HG02623 (cell line): ENCODE results near the gene FAM169A.
"Not testable (repeated sequence)": the region's sequence is repeated elsewhere in the genome, so short reads cannot be mapped to it uniquely, and the experiment has no call there.

ENCODE experiments used
- ATAC-seq: cut with Tn5 transposase; IDR thresholded peaks from one replicate; pipeline ENCODE4 v1.9.1; 2021; ENCODE audit warnings: moderate library complexity; ENCODE audit not compliant: unreplicated experiment

The FAM169A gene

GRCh38 chr5:74865804-74866595 is at the start of gene FAM169A:
FAM169A (minus strand) TSS chr5:74866387; CDS start chr5:74841676, 24,711 bp downstream.
- peak; percentile 47 for ATAC-seq

GRCh38 chr5:74915488-74915887 is 49.3 kb upstream of the FAM169A start:
- ATAC-seq: no peak

- not testable (repeated sequence) for ATAC-seq
These were observed 45.2 kb upstream of the FAM169A start for GRCh38 chr5:74911421-74911820.

- not testable (repeated sequence) for ATAC-seq
These were observed 43.7 kb upstream of the FAM169A start for GRCh38 chr5:74909888-74910287.

- ATAC-seq: not testable (repeated sequence)
These were observed 42.0 kb upstream of the FAM169A start for GRCh38 chr5:74908237-74908636.

GRCh38 chr5:74904713-74905112 is 38.5 kb upstream of the FAM169A start:
- ATAC-seq: not testable (repeated sequence)

- ATAC-seq: no peak
These were observed 37.1 kb upstream of the FAM169A start for GRCh38 chr5:74903165-74903787.

GRCh38 chr5:74897049-74897448 is 30.9 kb upstream of the FAM169A start:
- ATAC-seq: no peak

GRCh38 chr5:74895906-74896305 is 29.7 kb upstream of the FAM169A start:
- ATAC-seq: no peak

- no peak for ATAC-seq
These were observed 28.2 kb upstream of the FAM169A start for GRCh38 chr5:74894351-74894750.

- ATAC-seq: no peak
These were observed 26.7 kb upstream of the FAM169A start for GRCh38 chr5:74892921-74893320.

- peak; percentile 88 for ATAC-seq
These were observed 23.4 kb upstream of the FAM169A start for GRCh38 chr5:74889523-74890105.

- no peak for ATAC-seq
These were observed 21.9 kb upstream of the FAM169A start for GRCh38 chr5:74888117-74888516.

- no peak for ATAC-seq
These were observed 19.0 kb upstream of the FAM169A start for GRCh38 chr5:74885170-74885569.

GRCh38 chr5:74882379-74883134 is 16.4 kb upstream of the FAM169A start:
- ATAC-seq: not testable (repeated sequence)

- ATAC-seq: no peak
These were observed 11.6 kb upstream of the FAM169A start for GRCh38 chr5:74877624-74878304.

GRCh38 chr5:74875994-74876791 is 10.0 kb upstream of the FAM169A start:
- no peak for ATAC-seq

- no peak for ATAC-seq
These were observed 7.5 kb upstream of the FAM169A start for GRCh38 chr5:74873525-74874249.
